ENCODE measurements around the gene OSR1.

The OSR1 gene

GRCh38 chr2:19363474-19363778 is 5.0 kb upstream of the OSR1 start:
- no peak for TF ChIP-seq CTCF (IDR thresholded peaks at IDR 0.05; ENCODE audit: insufficient read depth, low read depth, low read length, missing control alignments)
- no peak for DNase-seq (ENCODE audit: low read depth)
- no peak overlapping the region for H3K4me3 ChIP-seq (ENCODE audit: low read depth, low read length)

GRCh38 chr2:19362755-19363473 is 4.5 kb upstream of the OSR1 start:
- peak; percentile 56 for TF ChIP-seq CTCF (IDR thresholded peaks at IDR 0.05; ENCODE audit: insufficient read depth, low read depth, low read length, missing control alignments)
- peak; percentile 66 for DNase-seq (ENCODE audit: low read depth)
- H3K4me3 ChIP-seq (ENCODE audit: low read depth, low read length): peak overlapping the region; percentile 67

GRCh38 chr2:19362094-19362754 is 3.8 kb upstream of the OSR1 start:
- TF ChIP-seq CTCF (IDR thresholded peaks at IDR 0.05; ENCODE audit: insufficient read depth, low read depth, low read length, missing control alignments): no peak
- DNase-seq (ENCODE audit: low read depth): no peak
- H3K4me3 ChIP-seq (ENCODE audit: low read depth, low read length): peak overlapping the region; percentile 67

GRCh38 chr2:19361325-19361990 is 3.0 kb upstream of the OSR1 start:
- no peak for DNase-seq (ENCODE audit: low read depth)
- no peak for TF ChIP-seq CTCF (IDR thresholded peaks at IDR 0.05; ENCODE audit: insufficient read depth, low read depth, low read length, missing control alignments)
- peak overlapping the region; percentile 67 for H3K4me3 ChIP-seq (ENCODE audit: low read depth, low read length)

- no peak for TF ChIP-seq CTCF (IDR thresholded peaks at IDR 0.05; ENCODE audit: insufficient read depth, low read depth, low read length, missing control alignments)
- no peak for DNase-seq (ENCODE audit: low read depth)
- H3K4me3 ChIP-seq (ENCODE audit: low read depth, low read length): no peak overlapping the region
Observed at GRCh38 chr2:19360966-19361321, 2.5 kb upstream of the OSR1 start.

- no peak for TF ChIP-seq CTCF (IDR thresholded peaks at IDR 0.05; ENCODE audit: insufficient read depth, low read depth, low read length, missing control alignments)
- H3K4me3 ChIP-seq (ENCODE audit: low read depth, low read length): no peak overlapping the region
- no peak for DNase-seq (ENCODE audit: low read depth)
Observed at GRCh38 chr2:19360266-19360965, 2.0 kb upstream of the OSR1 start.
